Nephron progenitor cell (in vitro differentiated cells): Measurements from ENCODE around the gene GNGT1.
A peak's percentile ranks its signal among the peaks of the same experiment; 100 is the strongest.
"Not testable (repeated sequence)": the region's sequence is repeated elsewhere in the genome, so short reads cannot be mapped to it uniquely, and the experiment has no call there.

Experiments used
- DNase-seq: peaks from one replicate; pipeline ENCODE4 v3.0.0; 2021
- H3K27ac Mint-ChIP-seq: 2 replicates; pipeline ENCODE4 v1.8.0; 2021; ENCODE audit warnings: mild to moderate bottlenecking, moderate library complexity, mixed read lengths
- H3K27me3 Mint-ChIP-seq: 2 replicates; pipeline ENCODE4 v1.8.0; 2021; ENCODE audit warnings: mild to moderate bottlenecking, low read depth, mixed read lengths; ENCODE audit not compliant: poor library complexity
- H3K36me3 Mint-ChIP-seq: 2 replicates; pipeline ENCODE4 v1.8.0; 2021; ENCODE audit warnings: low read depth, mixed read lengths
- H3K4me1 Mint-ChIP-seq: 2 replicates; pipeline ENCODE4 v1.8.0; 2021; ENCODE audit warnings: mixed read lengths
- H3K4me3 Mint-ChIP-seq: 2 replicates; pipeline ENCODE4 v1.8.0; 2021; ENCODE audit warnings: mild to moderate bottlenecking, moderate library complexity, mixed read lengths
- H3K9me3 Mint-ChIP-seq: 2 replicates; pipeline ENCODE4 v1.8.0; 2021; ENCODE audit warnings: mild to moderate bottlenecking, moderate library complexity, mixed read lengths
- TF ChIP-seq, protein P1 (sequence below): fragments of 200-600 bp; sonication (generic); IDR thresholded peaks from 2 replicates; pipeline ENCODE4 v1.5.0; 2021; ENCODE audit warnings: antibody characterized with exemption

GNGT1 gene

DNA sequence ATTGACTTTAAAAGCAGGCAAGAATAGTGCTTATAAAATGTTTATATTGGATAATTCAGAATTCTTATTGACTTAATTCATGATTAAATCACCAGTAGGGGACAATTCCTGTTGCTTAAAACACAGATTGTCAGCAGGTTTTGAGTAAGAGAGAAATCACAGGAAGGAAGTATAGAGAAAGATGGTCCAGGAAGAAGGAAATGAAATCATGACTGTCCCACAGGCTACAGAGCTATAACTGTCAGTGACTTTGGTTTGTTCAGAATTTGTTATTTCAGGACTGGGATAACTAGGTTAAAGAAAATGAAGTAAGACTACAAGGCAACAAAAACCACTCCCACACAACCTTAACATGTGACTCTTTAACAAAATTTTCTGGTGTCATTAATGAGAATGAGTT, 6.8 kb downstream of the GNGT1 start:
- no peak for DNase-seq
- H3K4me1 Mint-ChIP-seq, result peaks cover 7% of the 10 kb centered on the region
- TF ChIP-seq, protein P1, sequence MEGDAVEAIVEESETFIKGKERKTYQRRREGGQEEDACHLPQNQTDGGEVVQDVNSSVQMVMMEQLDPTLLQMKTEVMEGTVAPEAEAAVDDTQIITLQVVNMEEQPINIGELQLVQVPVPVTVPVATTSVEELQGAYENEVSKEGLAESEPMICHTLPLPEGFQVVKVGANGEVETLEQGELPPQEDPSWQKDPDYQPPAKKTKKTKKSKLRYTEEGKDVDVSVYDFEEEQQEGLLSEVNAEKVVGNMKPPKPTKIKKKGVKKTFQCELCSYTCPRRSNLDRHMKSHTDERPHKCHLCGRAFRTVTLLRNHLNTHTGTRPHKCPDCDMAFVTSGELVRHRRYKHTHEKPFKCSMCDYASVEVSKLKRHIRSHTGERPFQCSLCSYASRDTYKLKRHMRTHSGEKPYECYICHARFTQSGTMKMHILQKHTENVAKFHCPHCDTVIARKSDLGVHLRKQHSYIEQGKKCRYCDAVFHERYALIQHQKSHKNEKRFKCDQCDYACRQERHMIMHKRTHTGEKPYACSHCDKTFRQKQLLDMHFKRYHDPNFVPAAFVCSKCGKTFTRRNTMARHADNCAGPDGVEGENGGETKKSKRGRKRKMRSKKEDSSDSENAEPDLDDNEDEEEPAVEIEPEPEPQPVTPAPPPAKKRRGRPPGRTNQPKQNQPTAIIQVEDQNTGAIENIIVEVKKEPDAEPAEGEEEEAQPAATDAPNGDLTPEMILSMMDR, result no peak
- no peaks in the 10 kb centered on the region for H3K9me3 Mint-ChIP-seq
- no peak overlapping the region for H3K4me3 Mint-ChIP-seq
- H3K27ac Mint-ChIP-seq, result no peak overlapping the region
- no peaks in the 10 kb centered on the region for H3K36me3 Mint-ChIP-seq
- H3K27me3 Mint-ChIP-seq, result peaks cover 11% of the 10 kb centered on the region

DNA sequence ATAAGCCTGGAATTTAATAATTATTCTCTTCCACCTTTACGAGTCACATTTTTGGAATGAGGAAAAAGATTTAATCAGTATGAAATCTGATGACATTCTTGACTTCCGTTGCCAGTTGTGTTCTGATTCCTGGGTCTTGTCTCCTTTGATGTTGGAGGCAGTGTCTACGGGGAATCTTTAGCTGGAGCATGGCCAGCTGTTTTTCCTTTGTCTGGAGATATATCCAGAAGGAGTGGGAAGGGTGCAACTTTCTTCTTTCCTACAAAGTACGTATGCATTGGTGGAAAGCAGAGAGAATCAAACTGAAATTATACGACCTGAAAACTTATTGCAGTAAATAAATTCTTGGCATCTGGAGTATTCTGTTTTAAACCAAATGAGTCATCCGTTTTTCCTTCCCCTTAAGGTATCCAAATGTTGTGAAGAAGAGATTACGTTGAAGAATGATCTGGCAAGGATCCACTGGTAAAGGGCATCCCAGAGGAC, 8.3 kb downstream of the GNGT1 start:
- Mint-ChIP-seq H3K27me3 (peaks cover 11% of the 10 kb centered on the region), H3K27ac (no peak overlapping the region), H3K36me3 (no peaks in the 10 kb centered on the region), H3K4me3 (no peak overlapping the region), H3K9me3 (no peaks in the 10 kb centered on the region), H3K4me1 (peaks cover 7% of the 10 kb centered on the region)
- DNase-seq, result no peak
- TF ChIP-seq, protein P1, result no peak

DNA sequence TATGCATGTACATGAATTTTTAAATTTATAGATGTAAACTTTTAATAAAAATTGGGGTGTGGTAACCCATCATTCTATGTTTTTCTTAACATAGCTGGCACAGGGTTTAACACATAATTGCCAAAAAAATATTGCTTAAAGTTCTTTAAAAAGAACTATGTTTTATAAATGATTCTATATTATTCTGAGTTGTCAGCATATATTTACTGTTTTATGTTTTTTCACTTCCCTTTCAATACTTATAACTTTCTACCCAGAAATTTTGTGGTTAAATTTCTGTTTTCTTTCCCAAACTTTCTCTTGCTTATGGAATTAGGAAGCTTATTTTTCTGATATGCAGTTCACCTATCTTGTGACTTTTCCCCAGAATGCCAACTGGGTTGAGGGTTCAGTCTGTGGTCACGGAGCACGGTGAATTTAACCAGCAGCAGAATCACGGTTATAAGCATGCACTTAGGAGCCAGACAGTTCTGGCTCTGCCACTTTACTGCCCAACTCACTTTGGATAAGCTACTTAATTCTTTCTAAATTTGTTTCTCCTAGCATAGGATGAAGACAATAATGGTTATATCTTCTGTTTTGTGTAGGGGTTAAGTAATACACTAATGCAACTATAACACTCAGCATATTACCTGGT, 9.0 kb downstream of the GNGT1 start:
- H3K4me1 Mint-ChIP-seq, DNase-seq, H3K27ac Mint-ChIP-seq, H3K9me3 Mint-ChIP-seq, H3K36me3 Mint-ChIP-seq, H3K4me3 Mint-ChIP-seq: not testable (repeated sequence)
- peaks cover 15% of the 10 kb centered on the region for H3K27me3 Mint-ChIP-seq

DNA sequence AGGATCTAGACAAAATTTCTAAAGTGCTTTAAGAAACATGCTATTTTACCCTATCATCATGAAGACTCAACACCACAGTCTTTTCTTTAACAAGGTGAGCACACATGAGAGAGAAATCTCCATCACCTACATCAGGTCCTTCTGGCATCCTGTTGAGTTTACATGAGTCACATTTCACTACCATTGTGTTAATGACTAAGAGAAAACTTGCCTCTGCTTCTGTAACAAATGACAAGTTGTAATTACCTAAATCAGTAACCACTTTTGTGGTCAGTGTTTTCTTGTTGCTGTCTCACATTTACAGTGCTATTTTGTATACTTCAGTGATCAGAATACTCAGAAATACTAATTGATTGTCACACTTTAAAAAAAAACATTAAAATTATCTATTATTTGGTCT, 9.5 kb downstream of the GNGT1 start:
- H3K9me3 Mint-ChIP-seq, H3K27ac Mint-ChIP-seq, H3K36me3 Mint-ChIP-seq, DNase-seq, H3K4me3 Mint-ChIP-seq, H3K4me1 Mint-ChIP-seq: not testable (repeated sequence)
- peaks cover 11% of the 10 kb centered on the region for H3K27me3 Mint-ChIP-seq

DNA sequence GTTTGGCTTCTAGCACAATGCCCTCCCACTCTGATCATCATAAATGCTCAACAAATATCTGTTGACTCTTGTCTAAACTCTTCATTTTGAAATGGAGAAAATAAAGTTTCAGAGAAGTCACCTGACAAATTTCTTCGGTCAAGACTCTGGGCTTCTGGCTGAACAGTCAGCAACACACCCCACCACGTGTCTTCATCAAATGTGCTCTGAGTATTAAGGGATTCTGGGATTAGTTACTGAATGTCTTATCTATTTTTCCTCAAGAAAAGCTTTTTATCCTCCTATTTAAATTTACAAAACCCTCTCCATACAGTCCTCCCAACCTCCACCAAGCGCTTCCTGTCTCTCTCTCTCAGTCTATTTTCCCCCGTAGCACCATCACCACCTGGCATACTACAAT, 9.9 kb downstream of the GNGT1 start:
- H3K36me3 Mint-ChIP-seq, H3K27ac Mint-ChIP-seq, H3K9me3 Mint-ChIP-seq, H3K4me3 Mint-ChIP-seq, DNase-seq: not testable (repeated sequence)
- peaks cover 12% of the 10 kb centered on the region for H3K4me1 Mint-ChIP-seq
- peaks cover 11% of the 10 kb centered on the region for H3K27me3 Mint-ChIP-seq

DNA sequence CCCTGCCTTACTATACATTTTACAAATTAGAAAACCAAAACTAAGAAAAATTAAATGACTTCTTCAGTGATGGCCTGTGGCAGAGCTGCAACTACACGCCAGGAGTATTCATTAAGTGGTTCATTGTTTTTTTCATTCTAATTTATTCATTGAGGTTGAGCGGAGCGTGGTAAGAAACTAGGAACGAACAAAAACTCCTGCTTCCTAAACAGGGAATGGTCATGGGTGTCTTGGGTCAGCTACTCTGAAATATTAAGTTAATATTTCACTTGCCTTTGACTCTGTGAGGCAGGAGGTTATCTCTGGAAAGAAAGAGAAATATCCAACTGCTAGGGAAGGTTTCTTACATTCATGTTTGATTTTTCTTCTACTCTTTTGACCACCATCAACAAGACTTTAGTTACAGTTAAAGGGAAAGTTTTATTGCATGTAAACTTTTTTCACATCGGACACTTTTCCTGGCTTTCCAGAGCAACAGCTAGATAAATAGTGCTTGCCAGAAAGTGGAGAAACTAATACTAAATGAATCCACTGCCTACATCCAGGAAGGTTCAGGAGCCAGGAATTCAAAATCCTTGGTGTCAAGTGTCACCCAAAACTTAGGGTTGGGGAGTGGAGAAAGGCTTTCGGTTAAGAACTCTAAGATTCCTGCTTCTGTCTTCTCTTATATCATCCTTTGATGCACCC, 14.3 kb downstream of the GNGT1 start:
- H3K4me1 Mint-ChIP-seq, result peaks cover 38% of the 10 kb centered on the region
- peaks cover 19% of the 10 kb centered on the region for H3K27me3 Mint-ChIP-seq
- H3K27ac Mint-ChIP-seq, result peak overlapping the region; percentile 75
- DNase-seq, result no peak
- peak overlapping the region; percentile 88 for H3K4me3 Mint-ChIP-seq
- TF ChIP-seq, protein P1, result no peak
- H3K9me3 Mint-ChIP-seq, result no peaks in the 10 kb centered on the region
- H3K36me3 Mint-ChIP-seq, result peaks cover 5% of the 10 kb centered on the region

DNA sequence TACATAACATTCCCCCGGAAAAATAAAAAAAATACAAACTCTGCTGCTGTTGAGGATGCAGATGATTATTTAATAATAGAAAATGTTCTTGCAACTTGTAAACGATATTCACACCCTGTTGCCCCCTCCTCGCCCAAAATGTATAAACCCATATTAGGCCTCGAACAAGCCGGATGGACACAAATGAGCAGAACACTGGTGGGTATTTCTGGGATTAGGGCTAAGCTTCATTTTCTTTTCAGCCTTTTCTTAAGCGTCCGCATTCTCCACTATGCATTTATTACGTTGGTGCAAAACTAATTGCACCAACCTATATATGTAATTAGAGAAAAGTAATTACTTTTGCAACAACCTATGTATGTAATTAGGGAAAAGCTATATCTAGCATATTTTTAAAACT, 14.8 kb downstream of the GNGT1 start:
- no peak overlapping the region for H3K27ac Mint-ChIP-seq
- TF ChIP-seq, protein P1, result no peak
- peaks cover 19% of the 10 kb centered on the region for H3K27me3 Mint-ChIP-seq

More for the DNA sequence above, 14.8 kb downstream of the GNGT1 start:
- Mint-ChIP-seq H3K36me3 (peaks cover 7% of the 10 kb centered on the region), H3K9me3 (no peaks in the 10 kb centered on the region), H3K4me3 (peak overlapping the region; percentile 88), H3K4me1 (peaks cover 38% of the 10 kb centered on the region)
- no peak for DNase-seq
